Mesodermal cell (in vitro differentiated cells): ENCODE results near the gene PPCS. TPM values are rescaled to one million over a fixed set of nuclear protein-coding genes. Genes with fewer than 3 reads are reported as not detected.
A peak's percentile ranks its signal among the peaks of the same experiment; 100 is the strongest.

Experiments
- H3K27ac ChIP-seq: 2 replicates; pipeline ENCODE4 v1.7.0; 2013; ENCODE audit warnings: mild to moderate bottlenecking, low read depth, low read length, moderate library complexity; ENCODE audit not compliant: severe bottlenecking
- H3K36me3 ChIP-seq: 2 replicates; pipeline ENCODE4 v1.7.1; 2013; ENCODE audit warnings: mild to moderate bottlenecking, low read length, moderate library complexity; ENCODE audit not compliant: control insufficient read depth, insufficient read depth
- H3K4me1 ChIP-seq: one replicate; pipeline ENCODE4 v1.7.1; 2013; ENCODE audit warnings: mild to moderate bottlenecking, low read length; ENCODE audit not compliant: insufficient read depth, control insufficient read depth, poor library complexity, severe bottlenecking
- H3K4me3 ChIP-seq: 2 replicates; pipeline ENCODE4 v1.7.0; 2013; ENCODE audit warnings: low read length, control low read depth, mild to moderate bottlenecking; ENCODE audit not compliant: insufficient read depth, poor library complexity, severe bottlenecking; ENCODE audit errors: extremely low read depth
- H3K9me3 ChIP-seq: 2 replicates; pipeline ENCODE4 v1.7.1; 2013; ENCODE audit warnings: mild to moderate bottlenecking, low read length, moderate library complexity; ENCODE audit not compliant: control insufficient read depth
- WGBS, 2 experiments: methylation state at CpG; one replicate each; pipeline ENCODE4 v1.1.5; 2013; ENCODE audit warnings: missing lambda C conversion rate in 2 of 2; ENCODE audit not compliant: insufficient coverage in 2 of 2; 5-methylcytosine and 5-hydroxymethylcytosine counted together
- polyA plus RNA-seq, 2 experiments: library from polyadenylated mRNA; stranded (reverse); fragments of 50-300 nt; gene quantifications; one replicate each; pipeline ENCODE4 v1.2.3, GENCODE V29; 2013

The PPCS gene
- polyA plus RNA-seq (2013, experiment 1 of 2) = 29.3 TPM
- 31.2 TPM for polyA plus RNA-seq (2013, experiment 2 of 2)

- no peaks in the 10 kb centered on the region for H3K9me3 ChIP-seq
- 2 to 3% methylated on average over 50 to 53 of the region's 66 CpGs for WGBS, 2 experiments
- H3K4me1 ChIP-seq = peaks cover 7% of the 10 kb centered on the region
- peaks cover 32% of the 10 kb centered on the region for H3K36me3 ChIP-seq
- peak within 1 kb of the TSS; percentile 87 for H3K27ac ChIP-seq
- H3K4me3 ChIP-seq = peak within 1 kb of the TSS; percentile 65
These were observed at the start of gene PPCS, which contains the start of gene ZMYND12 for GRCh38 chr1:42456010-42456753. PPCS (plus strand) TSS chr1:42456543; CDS start chr1:42456566, 23 bp downstream. ZMYND12 (minus strand) TSS chr1:42456022; CDS start chr1:42455997, 25 bp downstream.

- Histone ChIP-seq H3K4me1 (no peaks in the 10 kb centered on the region), H3K36me3 (no peaks in the 10 kb centered on the region), H3K4me3 (no peak overlapping the region), H3K9me3 (no peaks in the 10 kb centered on the region), H3K27ac (no peak overlapping the region)
- WGBS, 2 experiments = 91 to 94% methylated on average over 12 to 13 of the region's 17 CpGs
These were observed 41.5 kb upstream of the PPCS start for GRCh38 chr1:42414551-42415496.

- Histone ChIP-seq H3K9me3 (no peaks in the 10 kb centered on the region), H3K27ac (no peak overlapping the region), H3K4me1 (no peaks in the 10 kb centered on the region), H3K4me3 (no peak overlapping the region), H3K36me3 (no peaks in the 10 kb centered on the region)
- 21 to 63% methylated on average over 2 to 3 of the region's 3 CpGs for WGBS, 2 experiments
These were observed 39.2 kb upstream of the PPCS start for GRCh38 chr1:42417166-42417565.

GRCh38 chr1:42418516-42418915 is 37.8 kb upstream of the PPCS start:
- no peak overlapping the region for H3K4me3 ChIP-seq
- no peaks in the 10 kb centered on the region for H3K36me3 ChIP-seq
- no peak overlapping the region for H3K27ac ChIP-seq
- WGBS, 2 experiments = 40% methylated on average over 1 of the region's 1 CpG; no CpG with 5 or more reads in 1 of the 2 experiments
- no peaks in the 10 kb centered on the region for H3K4me1 ChIP-seq
- H3K9me3 ChIP-seq = no peaks in the 10 kb centered on the region

- Histone ChIP-seq H3K27ac (no peak overlapping the region), H3K9me3 (no peaks in the 10 kb centered on the region), H3K36me3 (no peaks in the 10 kb centered on the region), H3K4me1 (no peaks in the 10 kb centered on the region), H3K4me3 (no peak overlapping the region)
- WGBS, 2 experiments = 71 to 93% methylated on average over 3 of the region's 5 CpGs
These were observed 37.1 kb upstream of the PPCS start for GRCh38 chr1:42419126-42419821.

GRCh38 chr1:42420121-42420520 is 36.2 kb upstream of the PPCS start:
- Histone ChIP-seq H3K27ac (no peak overlapping the region), H3K36me3 (no peaks in the 10 kb centered on the region), H3K4me3 (no peak overlapping the region), H3K4me1 (no peaks in the 10 kb centered on the region), H3K9me3 (no peaks in the 10 kb centered on the region)
- 92% methylated on average over 3 to 4 of the region's 7 CpGs for WGBS, 2 experiments

GRCh38 chr1:42420911-42421585 is 35.3 kb upstream of the PPCS start:
- no peaks in the 10 kb centered on the region for H3K9me3 ChIP-seq
- no peaks in the 10 kb centered on the region for H3K4me1 ChIP-seq
- H3K36me3 ChIP-seq = no peaks in the 10 kb centered on the region
- no peak overlapping the region for H3K4me3 ChIP-seq
- no peak overlapping the region for H3K27ac ChIP-seq
- WGBS, 2 experiments = 85 to 87% methylated on average over 9 to 10 of the region's 10 CpGs

GRCh38 chr1:42422737-42423136 is 33.6 kb upstream of the PPCS start:
- WGBS, 2 experiments = 72 to 92% methylated on average over 5 to 7 of the region's 9 CpGs
- Histone ChIP-seq H3K4me3 (no peak overlapping the region), H3K36me3 (no peaks in the 10 kb centered on the region), H3K4me1 (peaks cover 5% of the 10 kb centered on the region), H3K9me3 (no peaks in the 10 kb centered on the region), H3K27ac (no peak overlapping the region)

- Histone ChIP-seq H3K27ac (no peak overlapping the region), H3K4me3 (no peak overlapping the region), H3K4me1 (peaks cover 5% of the 10 kb centered on the region), H3K9me3 (no peaks in the 10 kb centered on the region), H3K36me3 (no peaks in the 10 kb centered on the region)
- WGBS, 2 experiments = 93% methylated on average over 3 of the region's 3 CpGs
These were observed 32.7 kb upstream of the PPCS start for GRCh38 chr1:42423681-42424080.

- peaks cover 5% of the 10 kb centered on the region for H3K4me1 ChIP-seq
- no peaks in the 10 kb centered on the region for H3K36me3 ChIP-seq
- 92 to 94% methylated on average over 2 to 3 of the region's 4 CpGs for WGBS, 2 experiments
- no peak overlapping the region for H3K27ac ChIP-seq
- no peaks in the 10 kb centered on the region for H3K9me3 ChIP-seq
- H3K4me3 ChIP-seq = no peak overlapping the region
These were observed 32.1 kb upstream of the PPCS start for GRCh38 chr1:42424201-42424600.
